H1 (cell line): ENCODE results near the gene COMP. TPM values are rescaled to one million over a fixed set of nuclear protein-coding genes. Genes with fewer than 3 reads are reported as not detected.

Experiments
- CTCF ChIA-PET: fragments of 300-600 bp; sonication (Branson Sonifier 250); formaldehyde crosslinking; loops from one replicate; lab custom pipeline; 2021; ENCODE audit not compliant: partially characterized antibody; lab: Charles Lee
- POLR2A ChIA-PET: fragments of 300-600 bp; sonication (Branson Sonifier 250); formaldehyde crosslinking; loops from one replicate; lab custom pipeline; 2021; ENCODE audit warnings: inconsistent platforms; ENCODE audit not compliant: partially characterized antibody; lab: Charles Lee
- DNase-seq, 2 experiments: peaks; one replicate each; pipeline versions ENCODE4 v3.0.0 to v3.0.0-alpha.2; 2010 to 2022; ENCODE audit warnings: low spot score in 2 of 2, low read depth in 1 of 2, mixed read lengths in 1 of 2
- FAIRE-seq: peaks from 2 replicates; lab custom pipeline; 2011; peaks lifted over from hg19 to GRCh38; lab: Jason Lieb, UNC
- H2AFZ ChIP-seq: 2 replicates; pipeline ENCODE4 v1.8.1; 2012; ENCODE audit warnings: low read length, inconsistent platforms
- H2AK5ac ChIP-seq: 2 replicates; pipeline ENCODE4 v1.6.1; 2013; ENCODE audit warnings: low read depth, low read length
- H2BK120ac ChIP-seq: replicated peaks from 2 replicates; pipeline ENCODE3; 2013; ENCODE audit warnings: low read depth, low read length, inconsistent platforms
- H2BK12ac ChIP-seq: 2 replicates; pipeline ENCODE4 v1.6.1; 2013; ENCODE audit warnings: low read depth, low read length
- H2BK15ac ChIP-seq: 2 replicates; pipeline ENCODE4 v1.6.1; 2013; ENCODE audit warnings: low read length
- H2BK20ac ChIP-seq: 2 replicates; pipeline ENCODE4 v1.6.1; 2013; ENCODE audit warnings: low read length
- H2BK5ac ChIP-seq: 2 replicates; pipeline ENCODE4 v1.6.1; 2013; ENCODE audit warnings: low read depth, low read length
- H3K14ac ChIP-seq: 2 replicates; pipeline ENCODE4 v1.6.1; 2013; ENCODE audit warnings: inconsistent platforms; ENCODE audit not compliant: insufficient read length
- H3K18ac ChIP-seq: 2 replicates; pipeline ENCODE4 v1.6.1; 2013; ENCODE audit warnings: low read length; ENCODE audit errors: extremely low read depth
- H3K23ac ChIP-seq: 2 replicates; pipeline ENCODE4 v1.6.1; 2013; ENCODE audit warnings: inconsistent platforms; ENCODE audit not compliant: insufficient read length
- H3K23me2 ChIP-seq: 2 replicates; pipeline ENCODE4 v1.6.1; 2013; ENCODE audit warnings: low read depth, low read length
- H3K27ac ChIP-seq: 2 replicates; pipeline ENCODE4 v1.6.1; 2011; ENCODE audit warnings: low read depth, low read length, inconsistent platforms
- H3K27me3 ChIP-seq, 4 experiments: replicated peaks in 1 of 4; 1 replicate in 1 of 4; 2 replicates in 3 of 4; pipeline versions ENCODE4 v1.6.1 to v1.8.1; 2011 to 2013; ENCODE audit warnings: low read length in 3 of 4, mild to moderate bottlenecking in 3 of 4, inconsistent platforms in 2 of 4, mixed read lengths in 2 of 4, moderate library complexity in 1 of 4; ENCODE audit not compliant: control insufficient read depth in 3 of 4, insufficient read depth in 3 of 4; ENCODE audit errors: extremely low read depth in 1 of 4
- H3K36me3 ChIP-seq, 4 experiments: 2 replicates each; pipeline versions ENCODE4 v1.6.1 to v1.8.1; 2011 to 2013; ENCODE audit warnings: mild to moderate bottlenecking in 4 of 4, low read length in 3 of 4, moderate library complexity in 2 of 4, control low read depth in 1 of 4, inconsistent platforms in 1 of 4; ENCODE audit not compliant: insufficient read depth in 4 of 4, control insufficient read depth in 2 of 4
- H3K4ac ChIP-seq: replicated peaks from 2 replicates; pipeline ENCODE3; 2013; ENCODE audit warnings: low read length, low read depth, mixed read lengths, inconsistent platforms; ENCODE audit not compliant: insufficient read length
- H3K4me1 ChIP-seq, 4 experiments: replicated peaks in 1 of 4; 1 replicate in 1 of 4; 2 replicates in 3 of 4; pipeline versions ENCODE4 v1.6.1 to v1.8.1; 2011 to 2013; ENCODE audit warnings: low read length in 3 of 4, inconsistent platforms in 2 of 4, mixed read lengths in 1 of 4; ENCODE audit not compliant: insufficient read depth in 4 of 4, control insufficient read depth in 3 of 4
- H3K4me2 ChIP-seq, 2 experiments: 2 replicates each; pipeline versions ENCODE4 v1.6.1 to v1.8.1; 2011 to 2013; ENCODE audit warnings: low read depth in 2 of 2, low read length in 2 of 2, control low read depth in 1 of 2, inconsistent platforms in 1 of 2, mild to moderate bottlenecking in 1 of 2; ENCODE audit not compliant: insufficient read depth in 1 of 2
- H3K4me3 ChIP-seq, 4 experiments: fragments of 200-600, 300-600 bp in 1 of 4; sonication (generic), shearing (Covaris generic), sonication (Bioruptor Twin) in 1 of 4; 2 replicates each; pipeline versions ENCODE4 v1.5.1 to v1.8.1; 2011 to 2016; ENCODE audit warnings: low read length in 4 of 4, low read depth in 3 of 4, control low read depth in 2 of 4, inconsistent platforms in 2 of 4, mild to moderate bottlenecking in 2 of 4, mixed read lengths in 1 of 4, moderate library complexity in 1 of 4; ENCODE audit not compliant: insufficient read depth in 2 of 4; ENCODE audit errors: extremely low read depth in 1 of 4
- H3K56ac ChIP-seq: replicated peaks from 2 replicates; pipeline ENCODE3; 2013; ENCODE audit warnings: low read depth, mild to moderate bottlenecking, mixed read lengths, low read length, inconsistent platforms; ENCODE audit not compliant: insufficient read length
- H3K79me1 ChIP-seq: 2 replicates; pipeline ENCODE4 v1.6.1; 2013; ENCODE audit warnings: low read depth, low read length, control low read depth
- H3K79me2 ChIP-seq, 2 experiments: 2 replicates each; pipeline versions ENCODE4 v1.6.1 to v1.8.1; 2012 to 2013; ENCODE audit warnings: low read length in 2 of 2, mild to moderate bottlenecking in 2 of 2, inconsistent platforms in 1 of 2; ENCODE audit not compliant: insufficient read depth in 2 of 2, control insufficient read depth in 1 of 2
- H3K9ac ChIP-seq, 4 experiments: replicated peaks in 1 of 4; 1 replicate in 1 of 4; 2 replicates in 3 of 4; pipeline versions ENCODE4 v1.6.1 to v1.8.1; 2011 to 2013; ENCODE audit warnings: low read depth in 3 of 4, low read length in 3 of 4, control low read depth in 2 of 4, mild to moderate bottlenecking in 2 of 4, moderate library complexity in 2 of 4, inconsistent platforms in 1 of 4; ENCODE audit errors: extremely low read depth in 1 of 4
- H3K9me3 ChIP-seq, 2 experiments: 2 replicates each; pipeline versions ENCODE4 v1.6.1 to v1.8.1; 2012 to 2013; ENCODE audit warnings: mild to moderate bottlenecking in 2 of 2, moderate library complexity in 2 of 2, control low read depth in 1 of 2, inconsistent platforms in 1 of 2, low read depth in 1 of 2, low read length in 1 of 2, mixed read lengths in 1 of 2; ENCODE audit not compliant: insufficient read depth in 2 of 2
- H4K20me1 ChIP-seq, 2 experiments: replicated peaks in 1 of 2; 2 replicates each; pipeline versions ENCODE3 to v1.8.1; 2011 to 2013; ENCODE audit warnings: inconsistent platforms in 2 of 2, low read length in 2 of 2, mild to moderate bottlenecking in 1 of 2; ENCODE audit not compliant: insufficient read depth in 2 of 2, control insufficient read depth in 1 of 2
- H4K5ac ChIP-seq: 2 replicates; pipeline ENCODE4 v1.6.1; 2013; ENCODE audit warnings: low read length, low read depth, mixed read lengths, inconsistent platforms; ENCODE audit not compliant: insufficient read length
- H4K8ac ChIP-seq: 2 replicates; pipeline ENCODE4 v1.8.0; 2013; ENCODE audit warnings: mild to moderate bottlenecking, moderate library complexity, low read length, inconsistent platforms; ENCODE audit not compliant: insufficient read depth; ENCODE audit errors: extremely low read depth
- H4K91ac ChIP-seq: replicated peaks from 2 replicates; pipeline ENCODE3; 2013; ENCODE audit warnings: low read length, mixed read lengths, inconsistent platforms; ENCODE audit not compliant: insufficient read length
- CEBPB ChIP-seq: IDR thresholded peaks from 2 replicates; pipeline ENCODE4 v1.6.1; 2012; ENCODE audit warnings: low read depth, low read length
- FOSL1 ChIP-seq: IDR thresholded peaks from 2 replicates; pipeline ENCODE4 v1.6.1; 2011; ENCODE audit warnings: mild to moderate bottlenecking, low read depth, low read length, moderate library complexity; ENCODE audit not compliant: insufficient read depth
- JUN ChIP-seq: IDR thresholded peaks from 2 replicates; pipeline ENCODE4 v1.6.1; 2011; ENCODE audit warnings: low read depth, mild to moderate bottlenecking, improper control_type of control experiment, low read length
- PHF8 ChIP-seq: fragments of 200-600 bp; sonication (generic); conservative IDR thresholded peaks from 2 replicates; pipeline ENCODE4 v1.7.1; 2012; ENCODE audit warnings: low read depth, mild to moderate bottlenecking, inconsistent platforms, low read length, moderate library complexity
- RAD21 ChIP-seq, 2 experiments: IDR thresholded peaks in 1 of 2; conservative IDR thresholded peaks in 1 of 2; 2 replicates each; pipeline ENCODE4 v1.6.1; 2011; ENCODE audit warnings: low read depth in 2 of 2, low read length in 2 of 2, improper control_type of control experiment in 1 of 2, inconsistent platforms in 1 of 2, mild to moderate bottlenecking in 1 of 2, moderate library complexity in 1 of 2
- RBBP5 ChIP-seq: IDR thresholded peaks from 2 replicates; pipeline ENCODE4 v1.7.1; 2012; ENCODE audit warnings: low read depth, mild to moderate bottlenecking, inconsistent platforms, low read length, moderate library complexity, borderline replicate concordance
- TBP ChIP-seq: IDR thresholded peaks from 2 replicates; pipeline ENCODE4 v1.6.1; 2011; ENCODE audit warnings: low read depth, low read length, improper control_type of control experiment
- polyA plus RNA-seq, 7 experiments: library from polyadenylated mRNA; depleted of rRNA in 3 of 7; stranded (reverse) in 5 of 7; unstranded in 2 of 7; fragments of >200 nt in 5 of 7; fragments of 200-250 nt in 2 of 7; gene quantifications; 1 replicate in 5 of 7; 2 replicates in 1 of 7; 4 replicates in 1 of 7; pipeline versions ENCODE4 v1.2.1 to v1.2.3, GENCODE V29; 2011 to 2013; ENCODE audit warnings: missing spikeins in 2 of 7, mixed read lengths in 2 of 7
- total RNA-seq: library from RNA; stranded (reverse); fragmentation: NEBNext Ultra II Directional; extraction: Animal tissue kit (Norgen Biotek cat#: 25700); gene quantifications from 2 replicates; pipeline ENCODE4 v1.2.1, GENCODE V29; 2021

The COMP gene
- total and polyA plus RNA-seq, 2 of the 8 experiments (the other 6 are each of a cell fraction or from before 2014, with no cell fraction given), result 0.17 TPM

DNA sequence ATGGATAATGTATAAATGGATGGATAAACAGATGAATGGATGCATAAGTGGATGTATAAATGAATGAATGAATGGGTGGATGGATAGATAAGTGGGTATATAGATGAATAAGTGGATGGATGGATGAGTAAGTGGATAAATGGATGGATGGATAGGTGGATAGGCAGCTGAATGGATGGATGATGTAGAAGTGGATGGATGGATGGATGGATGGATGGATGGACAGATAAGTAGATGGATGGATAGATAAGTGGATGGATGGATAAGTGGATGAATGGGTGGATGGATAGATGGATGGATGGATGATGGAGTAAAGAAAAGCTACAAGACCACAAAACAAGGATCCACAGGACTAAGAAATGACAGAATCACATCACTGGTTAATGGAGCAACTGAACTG is 9.0 kb upstream of the COMP start:
- H3K9me3 ChIP-seq, result no peaks in the 10 kb centered on the region
- H2BK12ac ChIP-seq, result no peak overlapping the region
- no peak overlapping the region for H4K91ac ChIP-seq
- no peak for DNase-seq
- no peak overlapping the region for H3K4ac ChIP-seq
- H4K8ac ChIP-seq, result no peak overlapping the region
- H3K79me1 ChIP-seq, result no peaks in the 10 kb centered on the region
- no peak overlapping the region for H3K4me3 ChIP-seq
- ChIA-PET CTCF (interaction anchor here (0.7 kb wide), 1 partner anchor 92 kb away, joined by 3 read pairs; no protein-coding TSS in a partner anchor), POLR2A (interaction anchor here (0.6 to 1.6 kb wide), 3 partner anchors 11 to 98 kb away, joined by 3 to 4 read pairs (median 3); partner anchors contain the start of gene UPF1)
- H4K5ac ChIP-seq, result no peak overlapping the region
- no peak overlapping the region for H3K18ac ChIP-seq
- no peak overlapping the region; a peak in 1 of 7 replicates for H3K9ac ChIP-seq
- no peak overlapping the region for H3K27ac ChIP-seq
- H3K4me2 ChIP-seq, result no peak overlapping the region
- H3K56ac ChIP-seq, result peak overlapping the region; percentile 91
- H2BK15ac ChIP-seq, result no peak overlapping the region
- H3K14ac ChIP-seq, result no peak overlapping the region
- FAIRE-seq, result no peak
- H3K23ac ChIP-seq, result no peak overlapping the region
- H2BK120ac ChIP-seq, result no peak overlapping the region
- TF ChIP-seq PHF8 (no peak), TBP (no peak), RBBP5 (no peak), CEBPB (no peak), FOSL1 (no peak), JUN (no peak), RAD21 (IDR thresholded peaks at IDR 0.05 in 1 of 2, conservative IDR thresholded peaks at IDR 0.05 in 1 of 2; ENCODE audit: low read depth in 2 of 2, low read length in 2 of 2) (no peak)
- peaks cover 11% of the 10 kb centered on the region; the same call in 1 of the 2 replicates for H3K23me2 ChIP-seq
- H2BK20ac ChIP-seq, result no peak overlapping the region
- no peaks in the 10 kb centered on the region for H3K36me3 ChIP-seq
- H2AFZ ChIP-seq, result no peak overlapping the region
- H3K4me1 ChIP-seq, result peaks cover 0 to 2% (median 0%) of the 10 kb centered on the region in 4 experiments; a peak in 2 of 7 replicates
- H2BK5ac ChIP-seq, result no peak overlapping the region
- H3K27me3 ChIP-seq, result peaks cover 0 to 39% (median 26%) of the 10 kb centered on the region in 4 experiments; a peak in 6 of 7 replicates
- H3K79me2 ChIP-seq, result no peaks in the 10 kb centered on the region
- H2AK5ac ChIP-seq, result no peak overlapping the region
- H4K20me1 ChIP-seq, result peaks cover 0 to 11% of the 10 kb centered on the region in 2 experiments
